ENCODE data around the gene SFXN5. TPM values are rescaled to one million over a fixed set of nuclear protein-coding genes. Genes with fewer than 3 reads are reported as not detected.

The SFXN5 gene
- total RNA-seq, 2 donors from 2014 or later = 16.6 to 18.1 TPM

DNA sequence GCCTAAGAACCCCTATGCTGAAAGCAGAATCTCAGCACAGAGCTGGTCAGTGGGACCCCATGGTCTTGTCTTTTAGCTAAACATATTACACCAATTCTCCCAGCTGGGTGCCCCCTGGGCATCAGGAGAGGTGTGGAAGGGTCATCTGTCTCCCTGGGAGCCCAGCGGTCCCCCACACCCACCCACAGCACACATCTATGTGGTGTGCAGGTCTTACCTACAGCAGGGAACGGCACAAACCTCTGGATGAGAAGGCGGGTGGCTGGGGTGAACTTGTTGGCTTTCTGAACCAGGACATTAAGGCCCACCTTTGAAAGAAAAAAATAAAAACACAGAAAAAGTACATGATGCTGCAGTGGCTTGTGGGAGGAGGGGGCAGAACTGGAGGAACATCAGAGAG is 83.5 kb downstream of the SFXN5 start:
- DNase-seq (ENCODE audit: low spot score) = no peak
- Histone ChIP-seq H3K4me1 (ENCODE audit: control insufficient read depth in 1 of 2, low read depth in 2 of 2) (peaks cover 0 to 14% of the 10 kb centered on the region in 2 donors), H3K27me3 (replicated peaks; ENCODE audit: insufficient read depth) (no peaks in the 10 kb centered on the region), H3K36me3 (no peaks in the 10 kb centered on the region), H3K4me3 (no peak overlapping the region), H3K9me3 (no peaks in the 10 kb centered on the region), H3K27ac (no peak overlapping the region)
- ATAC-seq (ENCODE audit: insufficient number of reproducible peaks, low FRiP score, low read depth) = no peak
- TF ChIP-seq, protein P1, sequence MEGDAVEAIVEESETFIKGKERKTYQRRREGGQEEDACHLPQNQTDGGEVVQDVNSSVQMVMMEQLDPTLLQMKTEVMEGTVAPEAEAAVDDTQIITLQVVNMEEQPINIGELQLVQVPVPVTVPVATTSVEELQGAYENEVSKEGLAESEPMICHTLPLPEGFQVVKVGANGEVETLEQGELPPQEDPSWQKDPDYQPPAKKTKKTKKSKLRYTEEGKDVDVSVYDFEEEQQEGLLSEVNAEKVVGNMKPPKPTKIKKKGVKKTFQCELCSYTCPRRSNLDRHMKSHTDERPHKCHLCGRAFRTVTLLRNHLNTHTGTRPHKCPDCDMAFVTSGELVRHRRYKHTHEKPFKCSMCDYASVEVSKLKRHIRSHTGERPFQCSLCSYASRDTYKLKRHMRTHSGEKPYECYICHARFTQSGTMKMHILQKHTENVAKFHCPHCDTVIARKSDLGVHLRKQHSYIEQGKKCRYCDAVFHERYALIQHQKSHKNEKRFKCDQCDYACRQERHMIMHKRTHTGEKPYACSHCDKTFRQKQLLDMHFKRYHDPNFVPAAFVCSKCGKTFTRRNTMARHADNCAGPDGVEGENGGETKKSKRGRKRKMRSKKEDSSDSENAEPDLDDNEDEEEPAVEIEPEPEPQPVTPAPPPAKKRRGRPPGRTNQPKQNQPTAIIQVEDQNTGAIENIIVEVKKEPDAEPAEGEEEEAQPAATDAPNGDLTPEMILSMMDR (IDR thresholded peaks at IDR 0.05) = no peak

DNA sequence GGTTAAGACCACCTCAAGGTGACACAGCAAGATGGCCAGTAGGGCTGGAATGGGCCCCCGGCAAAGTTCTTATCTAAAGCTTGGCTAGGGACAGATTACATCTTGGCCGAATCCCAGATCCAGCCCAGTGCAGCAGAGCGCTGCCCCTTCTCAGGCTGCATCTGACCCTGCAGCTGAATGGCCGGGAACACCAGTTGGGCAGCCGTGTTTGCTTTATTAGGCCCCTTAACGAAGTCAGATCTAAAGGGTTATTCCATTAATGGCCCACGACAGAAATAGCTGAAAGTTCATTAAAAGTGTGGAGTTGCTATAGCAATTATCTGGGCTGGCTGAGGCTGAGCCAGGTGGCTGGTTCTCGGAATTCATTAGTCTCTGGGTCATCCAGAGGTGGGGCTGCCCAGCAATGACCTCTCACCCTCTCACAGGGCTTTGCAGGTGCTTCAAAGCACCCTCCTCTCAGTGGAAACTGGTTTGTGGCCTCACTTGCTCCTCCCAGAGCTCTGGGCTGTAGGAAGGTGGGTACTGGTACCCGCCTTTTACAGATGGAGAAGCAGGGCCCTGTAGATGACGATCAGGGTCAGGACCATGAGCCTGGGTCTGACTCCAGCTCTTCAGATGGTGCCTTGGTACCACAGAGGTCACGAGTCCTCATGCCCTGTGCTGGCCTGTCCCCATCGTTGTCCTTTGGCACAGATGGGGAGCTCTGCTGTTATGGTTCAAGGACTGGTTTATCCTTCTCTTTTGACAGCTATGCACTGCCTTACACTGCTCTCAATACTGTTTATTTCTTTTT is 85.4 kb downstream of the SFXN5 start:
- ATAC-seq (ENCODE audit: insufficient number of reproducible peaks, low FRiP score, low read depth) = no peak
- Histone ChIP-seq H3K27ac (no peak overlapping the region), H3K4me3 (no peak overlapping the region), H3K27me3 (replicated peaks; ENCODE audit: insufficient read depth) (no peaks in the 10 kb centered on the region), H3K36me3 (no peaks in the 10 kb centered on the region), H3K4me1 (ENCODE audit: control insufficient read depth in 1 of 2, low read depth in 2 of 2) (peaks cover 0 to 14% of the 10 kb centered on the region in 2 donors), H3K9me3 (no peaks in the 10 kb centered on the region)
- TF ChIP-seq, protein P1 (IDR thresholded peaks at IDR 0.05) = no peak
- DNase-seq (ENCODE audit: low spot score) = no peak

DNA sequence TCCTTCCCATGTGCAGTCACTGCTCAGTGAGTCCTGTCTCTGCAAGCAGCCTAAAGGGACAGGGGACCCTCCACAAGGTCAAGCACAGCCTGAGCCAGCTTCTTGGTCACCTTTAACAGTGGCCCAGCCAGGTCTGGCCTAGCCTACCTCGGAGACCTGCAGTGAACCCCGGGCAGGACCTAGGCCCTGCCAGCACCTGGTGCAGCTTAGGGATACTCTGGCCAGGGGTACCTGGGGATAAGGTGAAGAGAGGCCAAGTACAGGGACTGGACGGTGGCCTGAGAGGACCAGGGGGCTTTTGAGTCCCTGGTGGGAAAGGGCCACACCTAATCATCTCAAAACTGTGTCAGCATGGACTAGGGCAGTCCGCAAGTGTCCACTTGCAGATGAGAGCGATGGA is 86.4 kb downstream of the SFXN5 start:
- TF ChIP-seq, protein P1 (IDR thresholded peaks at IDR 0.05) = no peak
- no peak overlapping the region for H3K4me3 ChIP-seq
- H3K36me3 ChIP-seq = no peaks in the 10 kb centered on the region
- no peaks in the 10 kb centered on the region for H3K27me3 ChIP-seq (replicated peaks; ENCODE audit: insufficient read depth)
- no peak for DNase-seq (ENCODE audit: low spot score)
- no peak for ATAC-seq (ENCODE audit: insufficient number of reproducible peaks, low FRiP score, low read depth)
- H3K9me3 ChIP-seq = no peaks in the 10 kb centered on the region
- peaks cover 0 to 9% of the 10 kb centered on the region in 2 donors for H3K4me1 ChIP-seq (ENCODE audit: control insufficient read depth in 1 of 2, low read depth in 2 of 2)
- H3K27ac ChIP-seq = no peak overlapping the region

DNA sequence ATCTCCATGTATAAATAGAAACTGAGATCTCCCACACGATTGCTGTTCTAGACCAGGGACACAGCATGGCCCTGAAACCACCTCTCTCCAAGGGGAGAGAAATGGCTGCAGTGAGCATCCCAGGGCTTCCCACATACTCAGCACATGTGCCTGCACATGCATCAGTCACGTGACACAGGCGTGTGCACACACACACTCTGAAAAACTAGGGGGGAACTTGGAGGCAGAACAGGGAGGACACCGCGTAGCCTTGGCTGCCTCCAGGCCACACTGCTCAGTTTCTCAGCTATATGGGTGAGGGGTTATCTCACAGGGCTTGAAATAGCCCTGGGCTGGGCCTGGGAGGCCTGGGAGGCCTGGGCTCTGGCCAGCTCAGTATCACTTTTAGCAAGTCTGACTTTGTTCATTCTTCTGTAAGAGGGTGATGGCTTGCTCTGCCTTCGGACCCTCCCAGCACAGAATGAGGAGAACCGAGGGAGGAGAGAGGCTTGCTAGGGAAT is 87.3 kb downstream of the SFXN5 start:
- H3K27me3 ChIP-seq (replicated peaks; ENCODE audit: insufficient read depth) = no peaks in the 10 kb centered on the region
- no peaks in the 10 kb centered on the region for H3K36me3 ChIP-seq
- H3K27ac ChIP-seq = no peak overlapping the region
- H3K4me1 ChIP-seq (ENCODE audit: control insufficient read depth in 1 of 2, low read depth in 2 of 2) = peaks cover 0 to under 1% of the 10 kb centered on the region in 2 donors
- H3K9me3 ChIP-seq = no peaks in the 10 kb centered on the region
- TF ChIP-seq, protein P1 (IDR thresholded peaks at IDR 0.05) = no peak
- no peak overlapping the region for H3K4me3 ChIP-seq
- no peak for DNase-seq (ENCODE audit: low spot score)
- no peak for ATAC-seq (ENCODE audit: insufficient number of reproducible peaks, low FRiP score, low read depth)

DNA sequence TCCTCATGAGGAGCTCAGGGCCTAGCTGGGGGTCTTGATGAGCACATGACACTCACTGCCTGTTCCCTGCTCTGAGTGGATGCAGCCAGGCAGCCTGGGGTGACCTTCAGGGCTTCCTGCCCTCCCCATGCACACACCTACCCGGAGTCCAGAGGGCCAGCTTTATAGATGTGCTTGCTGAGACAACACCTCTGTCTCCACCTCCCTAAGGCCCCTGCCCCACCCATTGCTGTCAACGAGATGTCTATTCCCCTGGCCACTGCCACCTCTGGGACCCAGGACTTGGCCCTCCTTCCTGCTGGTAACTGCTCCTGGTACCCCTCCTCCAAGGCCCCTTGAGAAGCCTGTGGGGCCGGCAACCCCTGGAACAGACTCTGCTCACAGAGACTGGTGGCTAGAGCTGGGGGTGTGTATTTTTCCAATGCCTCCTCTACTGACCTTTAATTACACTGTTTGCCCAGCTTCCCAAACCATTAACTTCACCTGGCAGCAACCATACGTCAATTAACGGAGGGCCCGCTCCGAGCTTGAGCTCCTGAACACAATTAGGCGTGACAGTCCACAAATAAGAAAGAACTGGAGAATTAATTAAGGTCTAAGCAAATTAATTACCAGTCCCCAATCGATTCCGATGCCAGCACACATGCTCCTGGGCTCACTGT is 87.9 kb downstream of the SFXN5 start:
- H3K4me3 ChIP-seq = no peak overlapping the region
- H3K27ac ChIP-seq = no peak overlapping the region
- H3K4me1 ChIP-seq (ENCODE audit: control insufficient read depth in 1 of 2, low read depth in 2 of 2) = no peaks in the 10 kb centered on the region
- no peaks in the 10 kb centered on the region for H3K27me3 ChIP-seq (replicated peaks; ENCODE audit: insufficient read depth)
- TF ChIP-seq, protein P1 (IDR thresholded peaks at IDR 0.05) = no peak
- DNase-seq (ENCODE audit: low spot score) (no peak), ATAC-seq (ENCODE audit: insufficient number of reproducible peaks, low FRiP score, low read depth) (no peak)
- H3K36me3 ChIP-seq = no peaks in the 10 kb centered on the region
- no peaks in the 10 kb centered on the region for H3K9me3 ChIP-seq
